GM12891 (cell line): ENCODE results near the gene GABRE. TPM values are rescaled to one million over a fixed set of nuclear protein-coding genes. Genes with fewer than 3 reads are reported as not detected.

Experiments used
- DNase-seq: peaks from one replicate; pipeline ENCODE4 v3.0.0; 2011; ENCODE audit warnings: low spot score; ENCODE audit not compliant: insufficient read length
- FAIRE-seq: peaks from 2 replicates; lab custom pipeline; 2011; peaks lifted over from hg19 to GRCh38; lab: Jason Lieb, UNC
- PAX5 ChIP-seq: IDR thresholded peaks from 2 replicates; pipeline ENCODE4 v1.6.1; 2011; ENCODE audit warnings: low read length, moderate library complexity, mild to moderate bottlenecking; ENCODE audit not compliant: insufficient read depth, severe bottlenecking
- POLR2A ChIP-seq: IDR thresholded peaks from 2 replicates; pipeline ENCODE4 v1.6.1; 2011; ENCODE audit warnings: low read depth, low read length, control low read depth
- POLR2AphosphoS5 ChIP-seq: IDR thresholded peaks from 2 replicates; pipeline ENCODE4 v1.6.1; 2011; ENCODE audit warnings: low read depth, low read length, control low read depth
- POU2F2 ChIP-seq: IDR thresholded peaks from 2 replicates; pipeline ENCODE4 v1.6.1; 2011; ENCODE audit warnings: low read depth, mild to moderate bottlenecking, control low read depth, low read length, moderate library complexity
- SPI1 ChIP-seq: IDR thresholded peaks from 2 replicates; pipeline ENCODE4 v1.6.1; 2011; ENCODE audit warnings: low read depth, low read length, control low read depth
- TAF1 ChIP-seq: IDR thresholded peaks from 2 replicates; pipeline ENCODE4 v1.6.1; 2011; ENCODE audit warnings: low read depth, low read length, control low read depth
- polyA plus RNA-seq: library from polyadenylated mRNA; unstranded; fragments of >200 nt; gene quantifications from one replicate; pipeline ENCODE4 v1.2.1, GENCODE V29; 2012; ENCODE audit warnings: low read depth, missing spikeins, inconsistent platforms; ENCODE audit not compliant: missing spikeins

The GABRE gene, protein sequence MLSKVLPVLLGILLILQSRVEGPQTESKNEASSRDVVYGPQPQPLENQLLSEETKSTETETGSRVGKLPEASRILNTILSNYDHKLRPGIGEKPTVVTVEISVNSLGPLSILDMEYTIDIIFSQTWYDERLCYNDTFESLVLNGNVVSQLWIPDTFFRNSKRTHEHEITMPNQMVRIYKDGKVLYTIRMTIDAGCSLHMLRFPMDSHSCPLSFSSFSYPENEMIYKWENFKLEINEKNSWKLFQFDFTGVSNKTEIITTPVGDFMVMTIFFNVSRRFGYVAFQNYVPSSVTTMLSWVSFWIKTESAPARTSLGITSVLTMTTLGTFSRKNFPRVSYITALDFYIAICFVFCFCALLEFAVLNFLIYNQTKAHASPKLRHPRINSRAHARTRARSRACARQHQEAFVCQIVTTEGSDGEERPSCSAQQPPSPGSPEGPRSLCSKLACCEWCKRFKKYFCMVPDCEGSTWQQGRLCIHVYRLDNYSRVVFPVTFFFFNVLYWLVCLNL
- polyA plus RNA-seq: not detected

GRCh38 chrX:151974336-151975227 is at the start of gene GABRE:
GABRE (minus strand) TSS chrX:151974676; CDS start chrX:151974625, 51 bp downstream.
- DNase-seq: no peak
- TF ChIP-seq SPI1 (no peak), POLR2AphosphoS5 (no peak), POU2F2 (no peak), POLR2A (no peak), PAX5 (no peak), TAF1 (no peak)
- no peak for FAIRE-seq

GRCh38 chrX:152020888-152021287 is 46.4 kb upstream of the GABRE start:
- FAIRE-seq (no peak), DNase-seq (no peak)
- TF ChIP-seq POLR2AphosphoS5: no peak
- TF ChIP-seq POU2F2: no peak
- TF ChIP-seq SPI1: no peak
- TF ChIP-seq PAX5: no peak
- TF ChIP-seq TAF1: no peak
- no peak for TF ChIP-seq POLR2A

- DNase-seq (no peak), FAIRE-seq (no peak)
- no peak for TF ChIP-seq POLR2AphosphoS5
- TF ChIP-seq POLR2A: no peak
Observed at GRCh38 chrX:151999813-152000212, 25.3 kb upstream of the GABRE start.

- TF ChIP-seq SPI1 (no peak), PAX5 (no peak), POLR2AphosphoS5 (no peak), TAF1 (no peak), POLR2A (no peak), POU2F2 (no peak)
- DNase-seq: no peak
- FAIRE-seq: no peak
Observed at GRCh38 chrX:151997539-151997938, 23.1 kb upstream of the GABRE start.

DNA sequence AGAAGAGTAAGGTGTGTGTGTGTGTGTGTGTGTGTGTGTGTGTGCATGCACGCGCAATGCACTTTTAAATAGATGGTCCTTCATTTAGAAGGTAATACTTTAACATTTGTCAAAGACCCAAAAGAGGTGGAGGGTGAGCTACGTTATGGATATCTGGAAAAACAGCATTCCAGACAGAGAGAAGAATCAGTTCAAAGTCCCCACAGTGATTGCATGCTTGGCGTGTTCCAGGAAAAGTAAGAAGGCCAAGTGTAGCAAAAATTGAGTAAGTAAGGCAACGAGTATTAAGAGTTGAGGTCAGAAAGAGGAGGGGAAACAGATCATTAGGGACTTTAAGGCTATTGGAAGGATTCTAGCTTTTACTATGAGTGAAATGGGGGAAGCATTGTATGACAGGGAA is 21.9 kb upstream of the GABRE start:
- TF ChIP-seq POLR2A (no peak), TAF1 (no peak), SPI1 (no peak), PAX5 (no peak), POLR2AphosphoS5 (no peak)
- FAIRE-seq (no peak), DNase-seq (no peak)

DNA sequence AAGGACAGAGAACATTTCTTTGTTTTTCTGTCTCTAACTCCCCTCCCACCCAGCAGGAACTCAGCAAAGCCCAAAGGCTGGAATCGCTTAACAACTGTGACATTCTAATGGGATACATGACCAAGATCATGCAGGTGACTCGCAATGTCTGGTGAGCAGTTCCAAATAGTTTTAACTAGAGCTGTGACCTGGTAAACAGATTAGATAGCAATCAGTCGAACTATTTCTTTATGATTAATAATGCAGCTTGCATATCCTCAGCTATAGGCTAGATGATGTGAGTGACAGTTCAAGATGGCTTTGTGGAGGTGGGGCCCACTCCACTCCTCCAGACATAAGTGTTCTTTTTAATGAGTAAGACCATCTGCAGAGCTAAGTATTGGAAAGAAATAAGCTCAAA is 20.0 kb upstream of the GABRE start:
- FAIRE-seq: no peak

DNA sequence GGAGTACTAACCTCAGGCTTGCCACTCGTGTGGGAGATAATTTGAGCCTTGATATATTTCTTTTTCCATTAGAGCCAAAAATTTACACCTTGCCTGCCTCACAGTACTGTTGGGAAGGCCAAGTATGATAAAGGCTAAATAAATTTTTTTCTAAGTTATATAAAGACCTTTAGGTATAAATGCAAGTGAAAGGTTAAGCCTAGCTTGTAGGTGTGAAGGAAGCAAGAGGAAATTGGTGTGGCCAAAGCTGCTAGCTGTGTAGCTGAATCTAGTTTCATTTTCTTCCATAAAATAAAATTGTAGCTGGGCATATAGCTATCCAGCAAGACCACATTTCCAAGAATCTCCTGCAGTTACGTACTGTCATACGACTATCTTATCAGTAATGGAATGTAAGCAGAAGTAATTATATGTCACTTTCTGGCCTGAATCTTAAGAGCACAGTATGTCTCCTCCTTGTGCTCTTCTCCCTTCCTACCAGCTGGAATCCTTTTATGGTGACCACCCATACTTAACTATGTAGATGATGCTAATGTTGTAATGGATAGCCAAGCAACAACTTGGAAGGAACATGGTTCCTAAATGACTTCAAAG is 14.3 kb upstream of the GABRE start:
- DNase-seq (no peak), FAIRE-seq (no peak)
- TF ChIP-seq POLR2AphosphoS5: no peak

More for the DNA sequence above, 20.0 kb upstream of the GABRE start:
- no peak for DNase-seq
- no peak for TF ChIP-seq SPI1
- TF ChIP-seq POLR2A: no peak
- no peak for TF ChIP-seq PAX5

- DNase-seq (no peak), FAIRE-seq (no peak)
- TF ChIP-seq SPI1 (no peak), POLR2AphosphoS5 (no peak), POLR2A (no peak), POU2F2 (no peak), PAX5 (no peak), TAF1 (no peak)
Observed at GRCh38 chrX:151987108-151987507, 12.6 kb upstream of the GABRE start.

DNA sequence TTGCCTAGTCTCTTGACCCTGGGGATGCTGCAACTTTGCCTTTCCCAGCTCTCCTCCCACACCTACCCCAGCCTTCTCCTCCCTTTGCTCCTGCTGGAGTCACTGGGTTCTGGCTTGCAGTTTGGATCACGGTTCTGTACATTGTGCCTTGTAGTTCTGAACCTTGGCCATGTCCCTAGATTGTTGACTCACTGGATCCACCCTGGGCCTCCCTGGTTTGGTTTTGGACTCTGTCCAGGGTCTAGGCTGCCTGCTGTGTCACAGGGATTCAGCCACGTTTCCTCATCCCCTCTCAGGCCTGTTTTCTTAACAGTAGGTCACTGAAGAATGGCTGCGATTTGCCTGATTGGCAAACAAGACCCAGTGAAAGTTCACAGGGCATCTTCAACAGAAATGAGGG is 11.5 kb upstream of the GABRE start:
- TF ChIP-seq TAF1 (no peak), POU2F2 (no peak), PAX5 (no peak), POLR2A (no peak), POLR2AphosphoS5 (no peak), SPI1 (no peak)
- DNase-seq (no peak), FAIRE-seq (no peak)
